GM19397 (cell line): ENCODE measurements around the gene HAUS3.
"Not testable (repeated sequence)": the region's sequence is repeated elsewhere in the genome, so short reads cannot be mapped to it uniquely, and the experiment has no call there.

Source experiments
- ATAC-seq: cut with Tn5 transposase; IDR thresholded peaks from one replicate; pipeline ENCODE4 v1.9.1; 2021; ENCODE audit warnings: mild to moderate bottlenecking, moderate library complexity; ENCODE audit not compliant: unreplicated experiment

HAUS3 gene

DNA sequence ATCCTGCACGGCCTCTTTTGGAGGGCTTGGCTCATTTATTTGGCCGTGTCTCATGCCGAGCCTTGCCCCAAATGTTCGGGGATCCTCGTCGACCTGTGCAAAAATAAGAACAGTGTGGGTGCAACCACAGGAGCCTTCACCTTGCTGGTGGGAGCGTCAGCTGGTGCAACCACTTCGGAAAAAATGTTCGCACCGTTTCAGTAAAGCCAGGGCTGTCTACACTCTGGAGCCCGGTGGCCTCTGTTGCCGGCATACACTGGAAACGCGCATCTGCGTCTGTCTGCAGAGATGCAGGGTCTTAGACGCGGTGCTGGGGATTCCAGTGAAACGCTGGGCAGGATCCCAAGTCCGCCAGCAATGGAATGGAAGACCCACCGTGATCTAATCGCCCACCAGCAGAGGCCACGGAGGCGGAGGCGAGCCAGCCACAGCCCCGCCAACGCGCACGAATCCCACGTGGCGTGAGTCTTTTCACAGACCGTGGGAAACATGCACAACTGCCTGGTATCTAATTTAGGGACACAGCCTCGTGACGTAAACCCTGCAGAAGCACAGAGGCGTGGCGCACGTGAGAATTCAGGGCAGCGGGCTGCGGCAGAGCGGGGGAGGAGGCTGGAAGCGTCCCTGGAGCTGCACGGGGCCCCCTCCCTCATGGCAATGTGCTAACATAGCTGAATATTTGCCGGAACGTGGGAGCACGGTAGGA lies 33.8 kb upstream of the HAUS3 start:
- no peak for ATAC-seq

DNA sequence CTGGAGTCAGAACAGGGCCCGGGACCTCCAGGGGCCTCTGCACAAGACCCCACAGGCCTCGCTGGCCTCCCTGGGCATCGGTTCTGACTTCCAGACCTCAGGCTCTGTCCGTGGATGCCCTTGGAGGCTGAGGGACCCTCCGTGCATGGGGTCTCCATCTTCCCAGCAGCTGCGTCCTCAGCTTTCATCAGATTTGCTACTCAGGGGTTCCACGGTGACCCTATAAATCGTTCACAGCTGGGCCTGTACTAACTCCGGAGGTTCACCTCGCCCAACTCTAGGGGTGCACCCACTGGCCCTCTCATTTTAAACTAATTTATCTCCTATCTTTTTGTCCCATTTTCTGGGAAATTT lies 33.1 kb upstream of the HAUS3 start:
- not testable (repeated sequence) for ATAC-seq

DNA sequence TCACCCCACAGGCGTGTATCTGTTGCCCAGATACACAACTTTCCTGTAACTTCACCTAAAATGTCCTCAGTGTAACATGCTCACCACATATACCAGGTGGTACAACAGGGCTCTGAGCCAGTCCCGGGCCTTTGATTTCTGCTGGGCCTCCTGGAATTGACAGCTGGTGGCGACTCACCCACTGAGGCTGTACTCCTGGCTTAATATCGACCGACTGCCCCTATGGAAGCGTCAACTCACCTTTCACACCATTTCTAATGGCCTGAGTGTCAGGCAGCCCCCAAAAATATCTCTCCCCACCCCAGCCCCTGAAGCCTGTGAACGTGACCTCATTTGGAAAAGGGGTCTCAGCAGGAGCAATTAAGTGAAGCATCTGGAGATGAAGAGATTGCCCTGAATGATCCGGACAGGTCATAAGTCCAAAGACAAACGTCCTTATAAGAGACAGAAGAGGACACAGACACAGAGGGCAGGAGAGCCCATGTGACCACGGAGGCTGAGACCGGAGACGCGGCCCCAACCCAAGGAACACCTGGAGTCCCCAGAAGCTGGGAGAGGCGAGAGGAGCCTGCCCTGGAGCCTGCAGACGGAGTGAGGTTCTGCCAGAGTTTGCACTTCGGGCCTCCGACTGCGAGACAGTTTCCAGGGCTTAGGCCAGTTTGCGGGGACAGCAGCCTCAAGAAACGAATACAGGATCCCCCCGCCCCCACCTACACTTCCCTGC lies 32.6 kb upstream of the HAUS3 start:
- ATAC-seq = no peak

DNA sequence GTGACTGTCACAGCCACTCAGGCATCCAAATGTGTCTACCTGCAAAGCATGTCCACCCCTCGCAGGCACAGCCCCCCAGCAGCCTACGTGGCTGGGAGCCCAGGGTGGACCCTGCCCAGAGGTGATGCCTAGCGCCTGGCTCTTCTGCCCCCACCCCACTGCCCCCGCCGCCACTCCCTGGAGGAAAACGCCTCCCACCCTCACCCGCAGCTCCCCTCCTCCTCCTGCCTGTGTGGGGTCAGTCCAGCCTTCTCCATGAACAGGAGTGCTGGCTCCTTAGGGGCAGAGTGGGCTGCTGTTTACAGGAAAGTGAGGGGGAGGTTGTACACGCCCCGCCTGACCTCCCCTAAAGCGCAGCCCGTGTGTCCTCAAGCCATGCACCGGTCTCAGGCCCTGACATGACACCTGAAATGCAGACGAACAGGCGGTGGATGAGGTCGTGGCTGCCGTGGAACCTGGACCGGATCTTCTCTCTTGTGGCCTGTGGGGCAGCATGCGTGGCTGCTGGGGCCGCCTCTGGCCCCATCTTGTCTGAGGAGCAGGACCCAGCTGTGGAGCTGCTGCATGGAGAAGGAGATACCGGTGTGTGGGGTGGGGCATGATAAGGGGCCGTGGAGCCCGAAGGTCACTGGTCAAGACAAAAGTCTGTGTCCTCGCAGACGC lies 31.9 kb upstream of the HAUS3 start:
- ATAC-seq = no peak

DNA sequence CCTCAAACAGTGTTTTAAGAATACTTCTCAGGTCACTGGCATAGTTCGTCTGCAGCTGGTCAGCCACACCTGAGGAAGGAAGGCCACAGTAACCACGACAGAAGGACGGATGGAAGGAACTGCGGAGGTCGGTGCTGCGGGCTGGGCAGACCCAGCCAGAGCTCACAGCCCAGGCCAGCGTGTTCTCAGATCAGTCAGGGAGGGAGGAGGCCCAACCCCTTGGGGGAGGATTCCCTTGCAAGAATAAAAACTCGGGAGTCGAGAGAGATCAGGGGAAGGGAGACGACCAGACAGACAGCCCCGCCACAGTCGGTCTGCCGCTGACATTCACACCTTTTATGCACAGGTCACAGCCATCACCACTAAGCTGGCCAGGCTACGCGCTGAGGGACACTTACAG lies 31.3 kb upstream of the HAUS3 start:
- ATAC-seq = no peak

DNA sequence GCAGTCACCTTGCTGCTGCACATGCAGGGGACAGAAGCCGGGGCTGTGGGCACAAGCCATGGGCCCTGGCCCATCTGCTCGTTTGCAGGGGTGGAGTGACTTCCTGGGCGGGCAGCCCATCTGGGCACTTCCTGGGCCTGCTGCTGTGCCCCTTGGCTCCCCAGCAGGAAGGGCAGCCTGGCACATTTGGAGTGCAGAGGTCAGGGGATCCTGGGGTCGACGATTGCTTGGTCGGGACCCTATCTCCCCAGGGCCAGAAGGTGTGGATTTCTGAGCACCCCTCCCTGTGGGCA lies 30.9 kb upstream of the HAUS3 start:
- no peak for ATAC-seq

DNA sequence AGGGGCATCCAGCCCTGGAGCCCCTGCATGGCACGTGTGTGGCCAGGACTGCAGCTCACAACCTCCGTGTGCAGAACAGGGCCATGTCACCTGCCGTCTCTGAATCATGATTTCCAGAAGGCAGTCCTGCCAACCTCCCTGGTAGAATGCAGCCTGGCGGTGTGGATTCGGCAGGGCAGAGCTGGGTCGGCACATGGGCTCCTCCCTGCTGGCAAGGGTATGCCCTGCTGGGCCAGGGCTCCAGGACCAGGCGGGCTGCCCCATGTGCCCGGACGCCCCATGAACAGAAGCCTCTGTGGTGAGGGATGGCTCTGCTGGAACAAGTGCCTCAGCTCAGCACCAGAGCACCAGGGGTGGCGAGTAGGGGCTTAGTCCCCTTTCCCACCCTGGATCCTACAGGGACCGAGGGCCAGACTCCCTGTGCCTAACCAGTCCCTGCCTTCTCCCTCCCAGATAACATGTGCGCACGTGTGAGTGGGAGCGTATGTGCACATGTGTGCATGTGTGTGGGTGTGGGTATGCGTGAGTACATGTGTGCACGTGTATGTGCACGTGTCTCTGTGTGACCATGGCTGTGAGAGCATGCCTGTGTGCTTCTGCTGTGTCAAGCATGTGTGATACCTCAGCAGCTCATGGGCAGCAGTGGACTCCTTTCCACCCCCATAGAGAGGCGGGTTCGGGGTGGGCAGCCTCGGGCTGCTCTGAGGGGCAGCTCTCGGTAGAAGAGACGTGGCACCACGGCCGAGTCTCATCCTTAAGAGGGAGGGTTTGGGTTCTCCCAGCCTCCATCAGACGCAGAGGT lies 30.3 kb upstream of the HAUS3 start:
- no peak for ATAC-seq

DNA sequence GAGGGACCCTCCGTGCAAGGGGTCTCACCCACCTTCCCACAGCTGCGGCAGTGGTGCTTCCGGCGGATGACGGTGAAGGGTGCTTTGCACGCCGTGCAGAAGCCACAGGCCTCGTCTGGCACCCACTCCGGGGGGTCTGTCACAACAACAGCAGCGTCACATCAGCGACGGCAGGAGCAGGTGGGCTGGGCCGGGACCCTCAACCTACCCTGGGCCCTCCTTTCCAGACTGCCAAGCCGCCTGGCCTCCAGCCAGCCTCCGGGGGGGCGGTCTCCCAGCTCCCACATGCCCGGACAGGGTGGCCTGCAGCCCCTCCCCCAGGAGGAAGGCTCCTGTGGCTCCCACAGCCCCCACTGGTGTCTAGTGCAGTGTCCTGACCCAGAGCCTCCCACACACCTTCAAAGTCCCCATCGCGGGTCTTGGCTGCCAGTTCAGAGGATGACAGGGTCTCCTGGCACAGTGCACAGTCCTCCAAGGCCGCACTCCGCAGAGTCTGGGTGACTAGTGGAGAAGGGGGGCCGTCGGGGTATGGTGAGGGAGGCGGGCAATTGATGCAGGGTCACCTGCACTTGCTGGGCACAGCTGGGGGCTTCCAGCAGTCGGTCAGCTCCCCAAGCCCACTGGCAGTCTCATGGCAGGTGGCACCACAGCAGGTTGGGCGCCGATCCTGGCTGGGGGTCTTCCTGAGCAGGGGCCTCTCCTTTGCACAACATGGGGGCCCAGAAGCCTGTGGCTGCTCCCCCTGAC lies 29.5 kb upstream of the HAUS3 start:
- ATAC-seq = no peak

DNA sequence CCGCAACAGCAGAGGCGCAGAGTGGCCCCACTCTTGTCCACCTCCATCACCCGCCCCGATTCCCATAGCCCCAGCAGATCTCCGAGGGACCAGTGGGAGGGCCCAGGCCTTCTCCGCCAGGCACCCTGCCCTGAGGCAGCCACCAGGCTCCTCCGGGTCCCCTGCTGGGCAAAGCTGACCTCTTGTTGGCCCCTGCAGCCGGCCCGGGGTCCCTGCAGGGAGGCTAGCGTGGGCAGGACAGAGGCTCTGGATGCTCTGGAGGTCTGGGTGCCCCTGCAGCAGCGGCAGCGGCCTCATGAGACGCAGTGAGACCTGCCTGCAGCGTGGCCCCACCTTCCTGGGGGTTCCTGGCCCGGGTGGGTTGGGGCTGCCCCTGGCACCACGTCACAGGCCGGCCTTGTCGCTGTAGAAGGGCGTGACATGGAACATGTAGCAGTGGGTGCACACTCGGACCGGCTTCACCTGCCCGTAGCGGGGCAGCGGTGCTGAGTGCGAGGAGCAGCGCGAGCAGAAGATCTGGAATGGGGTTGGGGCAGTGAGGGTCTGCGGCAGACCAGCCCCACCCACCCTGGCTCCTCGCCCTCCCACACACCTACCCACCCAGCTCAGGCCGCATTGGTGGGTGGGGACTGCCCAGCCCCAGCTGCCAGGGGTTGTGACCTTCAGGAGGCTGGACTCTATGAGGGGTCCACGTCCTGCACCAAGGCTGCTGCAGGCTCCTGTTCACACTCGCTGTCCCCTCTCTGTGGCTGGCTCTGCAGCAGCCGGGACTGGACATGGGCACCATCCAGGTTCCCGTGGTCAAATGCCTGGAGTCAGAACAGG lies 28.6 kb upstream of the HAUS3 start:
- ATAC-seq = no peak

DNA sequence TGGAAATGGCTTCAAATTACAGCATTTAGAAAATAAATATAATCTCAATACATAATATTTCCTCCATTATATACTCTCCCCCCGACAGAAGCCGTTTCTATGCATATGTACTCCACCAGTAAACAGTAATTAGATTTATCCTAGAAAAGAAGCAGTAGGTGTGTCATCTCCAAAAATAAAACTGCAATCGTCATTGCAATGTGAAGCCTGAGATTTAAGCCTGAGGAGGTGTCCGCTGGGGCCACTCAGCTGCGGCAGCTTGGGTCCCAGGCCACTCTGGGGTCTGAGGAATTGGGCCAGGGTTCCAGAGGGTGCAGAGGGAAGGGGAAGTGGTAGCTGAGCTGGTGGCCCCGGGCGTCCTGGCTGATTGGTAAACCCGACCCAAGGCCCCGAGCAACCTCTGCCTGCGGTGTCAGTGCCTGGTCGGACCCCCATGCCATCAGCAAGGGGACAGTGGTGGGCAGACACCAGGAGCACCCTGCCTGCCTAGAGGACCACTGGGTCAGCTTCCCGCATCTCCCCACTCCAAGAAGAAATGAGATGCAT lies 27.8 kb upstream of the HAUS3 start:
- ATAC-seq = no peak

DNA sequence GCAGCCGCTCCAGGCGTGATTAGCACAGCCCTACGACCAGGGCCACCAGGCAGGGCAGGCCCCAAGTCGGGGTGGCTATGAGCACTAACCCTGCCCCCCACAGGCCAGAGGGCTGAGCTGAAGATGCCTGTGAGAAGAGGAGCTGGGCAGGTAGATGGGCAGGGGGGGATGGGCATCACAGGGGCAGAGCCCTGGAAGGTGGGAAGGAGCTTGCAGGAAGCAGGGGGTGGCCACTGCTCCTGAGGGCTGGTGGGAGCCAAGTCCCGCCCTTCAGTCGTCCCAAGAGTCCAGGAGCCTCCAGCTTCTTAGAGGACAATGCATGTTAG lies 27.2 kb upstream of the HAUS3 start:
- ATAC-seq = no peak

DNA sequence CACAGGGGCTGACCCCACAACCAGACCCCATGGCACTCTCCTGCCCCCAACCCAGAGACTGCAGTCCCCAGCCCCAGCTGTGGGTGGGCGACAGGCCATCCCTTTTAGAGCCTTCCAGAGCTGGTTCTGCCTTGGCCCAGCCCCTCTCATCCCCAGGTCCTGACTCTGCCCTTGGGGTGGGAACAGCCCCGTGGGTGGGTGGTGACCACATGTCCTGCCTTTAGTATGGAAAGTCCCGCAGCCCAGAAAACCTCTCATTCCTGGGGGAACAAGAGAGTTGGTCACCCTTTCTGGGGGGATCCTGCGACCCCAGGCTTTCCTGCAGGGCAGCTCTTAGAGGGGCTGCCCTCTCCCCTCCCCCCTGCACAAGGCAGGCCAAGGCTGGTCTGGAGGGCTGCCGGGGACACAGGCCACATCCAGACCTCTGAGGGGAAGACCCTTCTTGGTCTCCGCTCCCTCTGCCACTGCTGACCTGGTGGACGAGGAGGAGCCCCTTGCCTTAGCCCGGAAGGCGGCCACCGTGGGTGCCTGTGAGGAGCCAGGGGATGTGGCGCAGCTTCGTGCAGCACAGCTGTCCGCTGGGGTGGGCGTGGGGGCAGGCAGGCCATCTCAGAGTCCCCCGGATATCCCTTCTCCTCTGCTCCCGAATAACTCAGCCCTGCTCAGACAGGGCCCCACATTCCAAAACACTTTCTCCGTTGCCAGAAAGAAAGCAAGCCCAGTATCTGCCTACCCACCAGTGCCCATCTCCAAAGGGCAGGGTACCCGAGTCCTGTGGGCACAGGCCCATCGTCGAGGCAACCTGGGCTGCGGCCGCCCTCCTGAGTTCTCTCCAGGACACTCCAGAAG lies 26.7 kb upstream of the HAUS3 start:
- ATAC-seq = no peak

DNA sequence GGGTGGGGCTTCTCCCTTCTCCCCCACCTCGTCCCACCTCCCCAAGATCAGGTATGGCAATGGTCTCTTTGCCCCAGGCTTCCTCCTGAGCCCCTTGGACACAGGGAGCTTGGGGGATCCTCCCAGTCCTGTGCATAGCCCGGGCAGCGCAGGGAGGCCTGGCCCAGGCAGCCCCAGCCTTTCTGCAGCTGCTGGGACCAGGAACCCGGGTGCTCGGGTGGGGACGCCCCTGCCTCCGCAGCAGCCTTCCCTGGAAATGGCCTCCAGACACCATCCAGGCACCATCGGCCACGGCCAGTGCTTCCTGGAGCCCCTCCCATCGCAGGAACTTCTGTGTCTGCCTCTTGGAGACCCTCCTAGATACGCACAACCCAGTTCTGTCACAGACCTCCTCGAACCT lies 25.9 kb upstream of the HAUS3 start:
- no peak for ATAC-seq

DNA sequence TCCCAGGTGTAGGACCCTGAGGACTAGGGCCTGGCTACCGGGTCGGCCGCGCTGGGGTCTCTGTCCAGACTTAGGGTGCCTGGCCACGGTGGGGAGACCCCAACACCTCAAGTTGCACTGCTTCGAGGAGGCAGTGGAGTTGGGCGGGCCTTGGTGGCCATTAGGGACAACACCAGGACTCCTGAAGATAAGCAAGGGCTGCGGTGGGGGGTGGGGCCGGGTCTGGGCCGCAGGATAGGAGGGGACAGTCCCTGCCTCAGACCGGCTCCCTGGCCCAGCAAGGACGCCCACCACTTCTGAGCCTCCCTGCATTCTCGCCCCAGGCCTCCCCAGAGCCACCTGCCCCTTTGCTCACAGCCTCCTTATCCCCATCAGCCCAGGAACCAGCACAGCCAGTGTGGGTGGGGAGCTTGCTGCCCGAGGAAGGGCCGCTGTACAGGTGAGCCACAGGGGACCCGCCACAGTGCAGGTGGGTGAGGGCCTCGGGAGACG lies 25.4 kb upstream of the HAUS3 start:
- no peak for ATAC-seq

DNA sequence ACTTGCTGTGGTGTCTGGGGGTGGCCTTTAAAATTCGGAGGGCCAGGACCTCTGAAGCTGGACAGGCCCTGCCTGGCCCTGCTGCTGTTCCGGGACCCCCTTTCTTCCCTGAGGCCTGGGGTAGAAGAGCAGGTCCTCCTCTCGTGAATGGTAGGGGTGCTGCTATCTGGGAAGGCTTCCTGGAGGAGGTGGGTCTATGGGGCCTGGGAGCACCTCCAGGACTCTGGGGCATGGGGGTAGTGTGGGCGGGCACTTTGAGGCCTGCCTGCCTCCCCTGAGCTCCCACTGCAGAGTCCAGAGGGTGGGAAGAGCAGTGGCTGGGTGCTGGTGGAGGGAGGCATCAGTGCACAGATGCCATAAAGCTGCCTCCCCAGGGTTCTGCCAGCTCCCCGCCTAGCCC lies 24.9 kb upstream of the HAUS3 start:
- no peak for ATAC-seq

DNA sequence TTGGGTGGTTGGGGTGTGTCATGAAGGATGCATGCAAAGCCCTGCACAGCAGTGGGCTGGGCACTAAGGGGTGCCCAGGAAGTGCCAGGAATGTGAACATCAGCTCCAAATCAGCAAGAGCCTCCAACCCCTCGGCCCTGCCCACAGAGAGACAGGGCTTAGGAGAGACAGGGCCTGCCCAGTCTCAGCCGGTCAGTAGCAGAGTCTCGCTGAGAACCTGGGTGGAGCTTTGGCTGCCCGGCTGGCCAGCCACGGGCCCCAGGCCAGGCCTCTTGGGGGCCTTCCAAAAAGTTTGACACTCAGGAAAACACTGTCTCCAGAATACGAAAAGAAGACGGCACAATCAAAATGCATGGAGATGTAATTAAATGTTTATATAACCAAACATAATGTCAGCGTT lies 24.3 kb upstream of the HAUS3 start:
- no peak for ATAC-seq

DNA sequence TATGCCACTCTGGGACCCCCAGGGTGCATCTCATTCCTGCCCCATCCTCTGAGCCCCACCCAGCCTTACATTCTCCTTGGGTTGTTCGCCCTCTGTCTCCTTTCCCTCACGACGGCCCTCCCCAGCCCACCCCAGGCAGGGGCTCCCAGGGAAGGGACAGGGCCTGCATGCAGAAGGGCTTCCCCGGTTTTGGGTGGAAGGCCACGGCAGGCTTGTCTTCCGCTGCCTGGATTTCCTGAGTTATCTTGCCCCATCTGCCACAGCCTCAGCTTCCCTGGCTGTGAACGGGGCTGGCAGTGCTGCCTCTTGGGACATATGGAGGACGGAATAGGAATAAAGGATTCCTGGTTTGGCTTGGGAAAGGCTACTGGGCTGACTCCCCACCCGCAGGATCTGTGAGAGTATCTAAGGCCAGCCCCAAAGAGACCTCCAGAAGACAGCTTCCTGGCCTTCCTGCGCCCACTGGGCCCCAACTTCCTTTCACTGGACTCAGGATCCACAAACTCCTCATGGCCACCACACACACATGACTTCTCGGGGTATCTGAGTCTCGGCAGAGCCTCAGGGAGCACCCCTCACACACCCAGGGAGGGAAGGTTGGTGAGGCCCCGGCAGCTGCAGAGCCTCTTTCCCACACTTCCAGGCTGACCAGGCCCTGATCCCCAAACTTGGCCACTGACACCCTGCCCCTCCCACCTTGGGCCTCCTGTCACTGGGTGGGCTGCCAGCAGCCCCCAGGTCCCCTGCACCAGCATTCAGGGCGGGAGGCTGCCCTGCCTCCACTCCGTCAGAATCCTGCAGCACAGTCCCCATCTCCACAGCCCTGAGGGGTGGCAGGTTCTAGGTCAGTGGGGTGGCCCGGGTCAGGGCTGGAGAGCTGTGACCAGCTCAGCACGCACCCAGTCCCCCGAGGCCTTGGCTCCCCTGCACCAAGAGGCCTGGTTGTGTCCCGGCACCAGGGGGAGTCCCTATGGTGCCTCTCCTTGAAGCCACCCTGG lies 23.5 kb upstream of the HAUS3 start:
- ATAC-seq = no peak
